ENCODE results near the gene SLC24A4. TPM values are rescaled to one million over a fixed set of nuclear protein-coding genes. Genes with fewer than 3 reads are reported as not detected.

Gene SLC24A4
- polyA plus RNA-seq, 4 donors: 0.16 to 0.31 TPM; not detected in 2

- DNase-seq (no peak), FAIRE-seq (no peak)
- Histone ChIP-seq H3K27me3 (ENCODE audit: control insufficient read depth in 3 of 3, insufficient read depth in 3 of 3, low read length in 3 of 3) (peaks cover 0 to 2% (median 0%) of the 10 kb centered on the region in 3 donors), H3K36me3 (ENCODE audit: control insufficient read depth in 3 of 3, insufficient read depth in 2 of 3, low read depth in 1 of 3, low read length in 3 of 3) (no peaks in the 10 kb centered on the region), H3K9me3 (ENCODE audit: control insufficient read depth in 2 of 2, insufficient read depth in 1 of 2, low read depth in 1 of 2, low read length in 1 of 2) (peaks cover 0 to 2% of the 10 kb centered on the region in 2 donors), H3K27ac (ENCODE audit: low read depth in 1 of 3, low read length in 2 of 3) (no peak overlapping the region), H3K4me3 (ENCODE audit: low read depth in 1 of 3, low read length in 3 of 3) (no peak overlapping the region), H3K4me1 (ENCODE audit: control insufficient read depth in 3 of 3, insufficient read depth in 2 of 3, low read depth in 1 of 3, low read length in 2 of 3) (no peaks in the 10 kb centered on the region)
- 94 to 97% (median 95%) methylated on average over 2 of the region's 2 CpGs for WGBS, 3 donors
Observed at GRCh38 chr14:92433407-92433806, 110.4 kb downstream of the SLC24A4 start.

GRCh38 chr14:92435154-92435553 lies 112.2 kb downstream of the SLC24A4 start:
- H3K9me3 ChIP-seq (ENCODE audit: control insufficient read depth in 2 of 2, insufficient read depth in 1 of 2, low read depth in 1 of 2, low read length in 1 of 2): peaks cover 0 to 2% of the 10 kb centered on the region in 2 donors
- H3K27me3 ChIP-seq (ENCODE audit: control insufficient read depth in 3 of 3, insufficient read depth in 3 of 3, low read length in 3 of 3): no peaks in the 10 kb centered on the region
- H3K36me3 ChIP-seq (ENCODE audit: control insufficient read depth in 3 of 3, insufficient read depth in 2 of 3, low read depth in 1 of 3, low read length in 3 of 3): no peaks in the 10 kb centered on the region
- DNase-seq (no peak), FAIRE-seq (no peak)
- no peak overlapping the region for H3K4me3 ChIP-seq (ENCODE audit: low read depth in 1 of 3, low read length in 3 of 3)
- H3K27ac ChIP-seq (ENCODE audit: low read depth in 1 of 3, low read length in 2 of 3): no peak overlapping the region
- H3K4me1 ChIP-seq (ENCODE audit: control insufficient read depth in 3 of 3, insufficient read depth in 2 of 3, low read depth in 1 of 3, low read length in 2 of 3): no peaks in the 10 kb centered on the region

GRCh38 chr14:92436115-92436776 lies 113.3 kb downstream of the SLC24A4 start:
- H3K9me3 ChIP-seq (ENCODE audit: control insufficient read depth in 2 of 2, insufficient read depth in 1 of 2, low read depth in 1 of 2, low read length in 1 of 2): peaks cover 0 to 2% of the 10 kb centered on the region in 2 donors
- no peaks in the 10 kb centered on the region for H3K27me3 ChIP-seq (ENCODE audit: control insufficient read depth in 3 of 3, insufficient read depth in 3 of 3, low read length in 3 of 3)
- 64 to 81% (median 71%) methylated on average over 10 of the region's 10 CpGs for WGBS, 3 donors
- no peaks in the 10 kb centered on the region for H3K36me3 ChIP-seq (ENCODE audit: control insufficient read depth in 3 of 3, insufficient read depth in 2 of 3, low read depth in 1 of 3, low read length in 3 of 3)
- no peak for DNase-seq
- FAIRE-seq: no peak
- no peak overlapping the region for H3K27ac ChIP-seq (ENCODE audit: low read depth in 1 of 3, low read length in 2 of 3)
- no peaks in the 10 kb centered on the region for H3K4me1 ChIP-seq (ENCODE audit: control insufficient read depth in 3 of 3, insufficient read depth in 2 of 3, low read depth in 1 of 3, low read length in 2 of 3)
- no peak overlapping the region for H3K4me3 ChIP-seq (ENCODE audit: low read depth in 1 of 3, low read length in 3 of 3)

- WGBS, 3 donors: 66 to 83% (median 74%) methylated on average over 5 of the region's 5 CpGs
- H3K27me3 ChIP-seq (ENCODE audit: control insufficient read depth in 3 of 3, insufficient read depth in 3 of 3, low read length in 3 of 3): no peaks in the 10 kb centered on the region
- no peaks in the 10 kb centered on the region for H3K4me1 ChIP-seq (ENCODE audit: control insufficient read depth in 3 of 3, insufficient read depth in 2 of 3, low read depth in 1 of 3, low read length in 2 of 3)
- FAIRE-seq (no peak), DNase-seq (no peak)
- no peaks in the 10 kb centered on the region for H3K36me3 ChIP-seq (ENCODE audit: control insufficient read depth in 3 of 3, insufficient read depth in 2 of 3, low read depth in 1 of 3, low read length in 3 of 3)
- no peak overlapping the region for H3K4me3 ChIP-seq (ENCODE audit: low read depth in 1 of 3, low read length in 3 of 3)
- no peak overlapping the region for H3K27ac ChIP-seq (ENCODE audit: low read depth in 1 of 3, low read length in 2 of 3)
- peaks cover 0 to 2% of the 10 kb centered on the region in 2 donors for H3K9me3 ChIP-seq (ENCODE audit: control insufficient read depth in 2 of 2, insufficient read depth in 1 of 2, low read depth in 1 of 2, low read length in 1 of 2)
Observed at GRCh38 chr14:92437309-92437708, 114.3 kb downstream of the SLC24A4 start.

- Histone ChIP-seq H3K36me3 (ENCODE audit: control insufficient read depth in 3 of 3, insufficient read depth in 2 of 3, low read depth in 1 of 3, low read length in 3 of 3) (no peaks in the 10 kb centered on the region), H3K4me3 (ENCODE audit: low read depth in 1 of 3, low read length in 3 of 3) (no peak overlapping the region), H3K27me3 (ENCODE audit: control insufficient read depth in 3 of 3, insufficient read depth in 3 of 3, low read length in 3 of 3) (no peaks in the 10 kb centered on the region), H3K4me1 (ENCODE audit: control insufficient read depth in 3 of 3, insufficient read depth in 2 of 3, low read depth in 1 of 3, low read length in 2 of 3) (no peaks in the 10 kb centered on the region), H3K27ac (ENCODE audit: low read depth in 1 of 3, low read length in 2 of 3) (no peak overlapping the region), H3K9me3 (ENCODE audit: control insufficient read depth in 2 of 2, insufficient read depth in 1 of 2, low read depth in 1 of 2, low read length in 1 of 2) (peaks cover 0 to 2% of the 10 kb centered on the region in 2 donors)
- WGBS, 3 donors: 65 to 79% (median 72%) methylated on average over 12 of the region's 12 CpGs
- FAIRE-seq (no peak), DNase-seq (no peak)
Observed at GRCh38 chr14:92437729-92438285, 114.8 kb downstream of the SLC24A4 start.

- H3K27me3 ChIP-seq (ENCODE audit: control insufficient read depth in 3 of 3, insufficient read depth in 3 of 3, low read length in 3 of 3): no peaks in the 10 kb centered on the region
- WGBS, 3 donors: 41 to 54% (median 53%) methylated on average over 12 of the region's 12 CpGs
- DNase-seq (no peak), FAIRE-seq (no peak)
- no peaks in the 10 kb centered on the region for H3K4me1 ChIP-seq (ENCODE audit: control insufficient read depth in 3 of 3, insufficient read depth in 2 of 3, low read depth in 1 of 3, low read length in 2 of 3)
- H3K36me3 ChIP-seq (ENCODE audit: control insufficient read depth in 3 of 3, insufficient read depth in 2 of 3, low read depth in 1 of 3, low read length in 3 of 3): no peaks in the 10 kb centered on the region
- no peak overlapping the region for H3K4me3 ChIP-seq (ENCODE audit: low read depth in 1 of 3, low read length in 3 of 3)
- no peaks in the 10 kb centered on the region for H3K9me3 ChIP-seq (ENCODE audit: control insufficient read depth in 2 of 2, insufficient read depth in 1 of 2, low read depth in 1 of 2, low read length in 1 of 2)
- H3K27ac ChIP-seq (ENCODE audit: low read depth in 1 of 3, low read length in 2 of 3): no peak overlapping the region
Observed at GRCh38 chr14:92439537-92440344, 116.8 kb downstream of the SLC24A4 start.

GRCh38 chr14:92440345-92441003 lies 117.5 kb downstream of the SLC24A4 start:
- Histone ChIP-seq H3K27me3 (ENCODE audit: control insufficient read depth in 3 of 3, insufficient read depth in 3 of 3, low read length in 3 of 3) (no peaks in the 10 kb centered on the region), H3K9me3 (ENCODE audit: control insufficient read depth in 2 of 2, insufficient read depth in 1 of 2, low read depth in 1 of 2, low read length in 1 of 2) (peaks cover 0 to under 1% of the 10 kb centered on the region in 2 donors), H3K4me3 (ENCODE audit: low read depth in 1 of 3, low read length in 3 of 3) (no peak overlapping the region), H3K27ac (ENCODE audit: low read depth in 1 of 3, low read length in 2 of 3) (no peak overlapping the region), H3K36me3 (ENCODE audit: control insufficient read depth in 3 of 3, insufficient read depth in 2 of 3, low read depth in 1 of 3, low read length in 3 of 3) (no peaks in the 10 kb centered on the region), H3K4me1 (ENCODE audit: control insufficient read depth in 3 of 3, insufficient read depth in 2 of 3, low read depth in 1 of 3, low read length in 2 of 3) (no peaks in the 10 kb centered on the region)
- DNase-seq (no peak), FAIRE-seq (no peak)
- 88 to 96% (median 89%) methylated on average over 7 of the region's 7 CpGs for WGBS, 3 donors

- Histone ChIP-seq H3K27ac (ENCODE audit: low read depth in 1 of 3, low read length in 2 of 3) (no peak overlapping the region), H3K4me1 (ENCODE audit: control insufficient read depth in 3 of 3, insufficient read depth in 2 of 3, low read depth in 1 of 3, low read length in 2 of 3) (no peaks in the 10 kb centered on the region), H3K36me3 (ENCODE audit: control insufficient read depth in 3 of 3, insufficient read depth in 2 of 3, low read depth in 1 of 3, low read length in 3 of 3) (no peaks in the 10 kb centered on the region), H3K4me3 (ENCODE audit: low read depth in 1 of 3, low read length in 3 of 3) (no peak overlapping the region), H3K9me3 (ENCODE audit: control insufficient read depth in 2 of 2, insufficient read depth in 1 of 2, low read depth in 1 of 2, low read length in 1 of 2) (peaks cover 0 to 5% of the 10 kb centered on the region in 2 donors), H3K27me3 (ENCODE audit: control insufficient read depth in 3 of 3, insufficient read depth in 3 of 3, low read length in 3 of 3) (no peaks in the 10 kb centered on the region)
- WGBS, 3 donors: 72 to 81% (median 76%) methylated on average over 10 of the region's 10 CpGs
- no peak for DNase-seq
- FAIRE-seq: no peak
Observed at GRCh38 chr14:92441751-92442504, 119.0 kb downstream of the SLC24A4 start.
